OCI-LY3 (cell line): Measurements from ENCODE around the gene GRIA3.

Experiments used
- EZH2phosphoT487 ChIP-seq: fragments of 200-600 bp; shearing (Covaris generic); IDR thresholded peaks from 2 replicates; pipeline ENCODE4 v1.6.1; 2018; ENCODE audit warnings: antibody characterized with exemption, mixed run types, low read depth
- TF ChIP-seq, protein P1 (sequence below): fragments of 200-600, 300-600 bp; sonication (generic); IDR thresholded peaks from 2 replicates; pipeline ENCODE4 v1.5.1; 2014; ENCODE audit warnings: antibody characterized with exemption, low read length, low read depth

DNA sequence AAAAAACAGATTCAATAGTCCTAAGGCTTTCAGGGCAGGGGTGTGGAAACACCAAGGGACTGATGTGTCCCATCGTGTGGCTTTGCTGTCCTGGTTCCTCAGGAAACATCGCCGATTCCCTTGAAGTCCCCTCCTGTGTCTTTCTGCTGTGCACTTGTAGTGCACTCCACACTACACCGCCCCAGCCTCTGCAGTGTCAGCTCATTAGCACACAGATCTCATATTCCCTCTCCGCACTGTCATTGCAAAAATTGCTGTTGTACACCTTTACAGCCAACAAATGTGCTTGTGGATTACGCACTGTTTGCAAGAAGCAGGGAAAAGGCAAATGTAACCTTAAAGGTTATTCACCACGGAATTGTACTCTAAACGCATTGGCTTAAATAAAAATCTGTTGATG, 5.3 kb downstream of the GRIA3 start:
- TF ChIP-seq, protein P1, sequence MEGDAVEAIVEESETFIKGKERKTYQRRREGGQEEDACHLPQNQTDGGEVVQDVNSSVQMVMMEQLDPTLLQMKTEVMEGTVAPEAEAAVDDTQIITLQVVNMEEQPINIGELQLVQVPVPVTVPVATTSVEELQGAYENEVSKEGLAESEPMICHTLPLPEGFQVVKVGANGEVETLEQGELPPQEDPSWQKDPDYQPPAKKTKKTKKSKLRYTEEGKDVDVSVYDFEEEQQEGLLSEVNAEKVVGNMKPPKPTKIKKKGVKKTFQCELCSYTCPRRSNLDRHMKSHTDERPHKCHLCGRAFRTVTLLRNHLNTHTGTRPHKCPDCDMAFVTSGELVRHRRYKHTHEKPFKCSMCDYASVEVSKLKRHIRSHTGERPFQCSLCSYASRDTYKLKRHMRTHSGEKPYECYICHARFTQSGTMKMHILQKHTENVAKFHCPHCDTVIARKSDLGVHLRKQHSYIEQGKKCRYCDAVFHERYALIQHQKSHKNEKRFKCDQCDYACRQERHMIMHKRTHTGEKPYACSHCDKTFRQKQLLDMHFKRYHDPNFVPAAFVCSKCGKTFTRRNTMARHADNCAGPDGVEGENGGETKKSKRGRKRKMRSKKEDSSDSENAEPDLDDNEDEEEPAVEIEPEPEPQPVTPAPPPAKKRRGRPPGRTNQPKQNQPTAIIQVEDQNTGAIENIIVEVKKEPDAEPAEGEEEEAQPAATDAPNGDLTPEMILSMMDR: no peak
- TF ChIP-seq EZH2phosphoT487: no peak
